Measurements from ENCODE around the gene FAM162B. TPM values are rescaled to one million over a fixed set of nuclear protein-coding genes. Genes with fewer than 3 reads are reported as not detected.
"Not testable (repeated sequence)": the region's sequence is repeated elsewhere in the genome, so short reads cannot be mapped to it uniquely, and the experiment has no call there.

FAM162B gene
- total RNA-seq, 8 experiments from 2014 or later = 0.38 to 13.1 (median 0.96) TPM; not detected in 3

DNA sequence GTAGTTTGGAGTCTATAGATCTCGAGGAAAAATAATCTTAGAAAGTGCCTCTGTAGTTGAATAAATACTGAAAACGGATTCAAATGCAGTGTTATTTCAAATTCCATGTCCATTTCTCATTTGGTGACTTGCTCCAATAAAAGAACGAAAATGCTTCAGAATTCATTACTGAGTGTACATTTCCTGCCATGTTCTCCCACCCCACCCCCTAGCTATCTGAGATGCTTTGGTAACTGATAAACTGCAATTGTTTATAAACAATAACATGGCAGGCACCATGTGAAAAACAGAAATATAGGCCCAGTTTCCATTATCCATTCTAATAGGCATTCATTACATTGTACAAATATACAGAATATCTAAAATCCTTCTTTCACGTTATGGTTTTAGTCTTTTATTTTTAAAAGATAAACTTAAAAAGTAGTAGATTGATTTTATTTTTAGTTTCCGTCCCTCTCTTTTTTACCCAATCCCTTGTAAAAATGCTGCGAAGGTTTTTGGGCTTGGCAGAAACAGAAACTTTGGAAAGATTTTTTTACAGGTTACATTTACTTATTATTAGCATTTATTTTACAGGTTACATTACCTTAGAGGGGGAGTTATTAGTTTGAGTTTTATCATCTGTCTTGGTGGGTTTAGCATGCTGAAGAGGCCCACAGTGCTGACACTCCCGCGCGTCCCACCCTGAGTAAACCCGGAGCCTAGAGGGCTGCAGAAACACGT, 1.5 kb downstream of the FAM162B start:
- H3K4me3 ChIP-seq = peak overlapping the region in 1 of 5 donors; percentile 40
- WGBS, 10 experiments = 43 to 96% (median 83%) methylated on average over 5 to 9 of the region's 11 CpGs
- no peaks in the 10 kb centered on the region for H3K4me1 ChIP-seq (replicated peaks in 1 of 2)
- no peak overlapping the region for H3K27ac ChIP-seq
- in situ Hi-C loops (cut with MboI; ENCODE audit: low pct_unique_long_range_greater_than_20kb in 2 of 9, low sequenced_read_pairs in 9 of 9, unreplicated experiment in 9 of 9) = no loop called here
- ATAC-seq (replicated peaks in 6 of 8) = peak in 3 of 8 experiments; percentile 5 to 50 (median 15)

DNA sequence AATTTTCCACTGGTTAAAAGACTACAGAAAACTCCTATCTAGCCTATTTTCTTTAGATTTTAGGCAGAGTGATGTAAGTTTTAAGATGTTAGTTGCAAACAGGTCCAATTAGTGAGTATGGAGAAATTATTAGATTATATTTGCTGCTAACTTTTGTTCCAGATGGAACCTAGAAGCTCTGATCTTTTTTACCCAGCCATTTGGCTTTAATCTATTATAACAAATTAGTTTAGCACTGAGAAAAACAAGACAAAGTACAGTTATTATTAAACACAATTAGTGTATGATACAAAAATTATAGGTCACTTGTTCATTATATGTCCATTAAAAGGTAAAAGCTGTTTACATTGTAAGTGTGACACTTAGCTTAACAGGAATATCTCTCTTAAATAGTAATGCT, 2.5 kb downstream of the FAM162B start:
- ATAC-seq (replicated peaks in 6 of 8) = no peak
- no peak overlapping the region for H3K4me3 ChIP-seq

GRCh38 chr6:116762235-116762634, 3.3 kb downstream of the FAM162B start:
- Histone ChIP-seq H3K4me1 (replicated peaks in 1 of 2) (no peaks in the 10 kb centered on the region), H3K27ac (no peak overlapping the region), H3K4me3 (no peak overlapping the region)
- in situ Hi-C loops (cut with MboI; ENCODE audit: low pct_unique_long_range_greater_than_20kb in 2 of 9, low sequenced_read_pairs in 9 of 9, unreplicated experiment in 9 of 9) = no loop called here
- ATAC-seq (replicated peaks in 6 of 8) = no peak
- 23 to 100% (median 50%) methylated on average over 1 of the region's 1 CpG; no CpG with 5 or more reads in 3 of the 10 experiments for WGBS, 10 experiments

More for the DNA sequence above, 2.5 kb downstream of the FAM162B start:
- Histone ChIP-seq H3K27ac (no peak overlapping the region), H3K4me1 (replicated peaks in 1 of 2) (no peaks in the 10 kb centered on the region)
- in situ Hi-C loops (cut with MboI; ENCODE audit: low pct_unique_long_range_greater_than_20kb in 2 of 9, low sequenced_read_pairs in 9 of 9, unreplicated experiment in 9 of 9) = no loop called here

DNA sequence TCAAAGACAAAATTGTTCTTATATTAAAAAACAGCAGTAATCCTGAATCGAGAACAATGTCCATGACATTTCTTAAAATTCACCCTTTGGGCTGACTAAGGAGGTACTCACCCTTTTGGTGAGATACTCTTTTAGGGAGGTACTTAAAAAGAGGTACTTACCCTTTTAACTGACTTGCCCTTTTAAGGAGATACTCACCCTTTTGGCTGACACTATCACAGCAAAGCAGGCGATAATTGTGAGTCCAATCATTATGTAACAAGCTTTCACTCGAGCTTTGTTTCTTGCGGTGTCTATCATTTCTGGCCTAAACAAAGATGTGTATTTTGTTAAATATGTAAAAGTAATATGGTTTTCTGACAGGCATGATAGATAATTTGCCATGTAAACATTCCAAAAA, 3.7 kb downstream of the FAM162B start:
- Histone ChIP-seq H3K27ac (no peak overlapping the region), H3K4me3 (no peak overlapping the region), H3K4me1 (replicated peaks in 1 of 2) (no peaks in the 10 kb centered on the region)
- 17 to 91% (median 55%) methylated on average over 2 to 4 of the region's 4 CpGs; no CpG with 5 or more reads in 2 of the 10 experiments for whole genome bisulfite sequencing, 10 experiments
- in situ Hi-C loops (cut with MboI; ENCODE audit: low pct_unique_long_range_greater_than_20kb in 2 of 9, low sequenced_read_pairs in 9 of 9, unreplicated experiment in 9 of 9) = no loop called here
- no peak for ATAC-seq (replicated peaks in 6 of 8)

DNA sequence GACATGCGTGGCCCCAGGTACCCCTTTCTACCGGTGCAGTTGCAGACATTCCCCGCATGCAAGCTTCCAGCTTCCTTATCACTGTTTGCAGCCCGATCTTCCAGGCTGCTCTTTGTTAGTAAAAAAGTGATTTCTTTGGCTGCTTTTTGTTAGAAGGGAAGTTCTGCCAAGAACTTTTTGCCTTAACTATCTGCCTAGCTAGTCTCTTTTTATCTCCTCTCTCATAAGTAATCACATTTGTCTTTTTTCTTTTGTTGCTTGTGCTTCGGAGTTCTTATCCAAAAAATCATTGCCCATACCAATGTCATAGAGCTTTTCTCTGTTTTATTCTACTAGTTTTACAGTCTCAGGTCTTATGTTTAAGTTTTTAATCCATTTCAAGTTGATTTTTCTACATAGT, 20.3 kb downstream of the FAM162B start:
- WGBS, 10 experiments = 50 to 100% (median 75%) methylated on average over 1 to 5 of the region's 5 CpGs
- H3K4me3 ChIP-seq = no peak overlapping the region
- H3K27ac ChIP-seq = no peak overlapping the region
- in situ Hi-C loops (cut with MboI; ENCODE audit: low pct_unique_long_range_greater_than_20kb in 2 of 9, low sequenced_read_pairs in 9 of 9, unreplicated experiment in 9 of 9) = no loop called here
- no peaks in the 10 kb centered on the region for H3K4me1 ChIP-seq (replicated peaks in 1 of 2)
- no peak for ATAC-seq (replicated peaks in 6 of 8)

DNA sequence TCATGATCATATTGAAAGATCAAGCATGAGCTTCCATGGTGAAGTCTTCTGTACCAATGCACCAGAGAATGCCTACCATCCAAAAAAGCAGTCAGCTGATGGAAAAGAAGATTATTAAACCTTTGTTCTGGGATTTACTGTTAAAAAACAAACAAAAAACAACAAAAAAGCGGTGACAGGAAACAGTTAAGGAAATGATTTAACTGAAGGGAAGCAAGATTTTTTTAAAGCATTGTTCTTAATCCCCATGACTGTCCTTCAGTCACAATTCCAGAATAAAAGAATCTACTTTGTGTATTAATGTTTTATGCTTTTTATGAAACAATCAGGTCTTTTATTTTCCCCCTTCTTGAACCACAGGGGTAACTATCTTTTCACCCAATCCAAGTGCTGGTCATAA, 23.9 kb downstream of the FAM162B start:
- Histone ChIP-seq H3K27ac (no peak overlapping the region), H3K4me3 (no peak overlapping the region), H3K4me1 (replicated peaks in 1 of 2) (no peaks in the 10 kb centered on the region)
- 46 to 100% (median 100%) methylated on average over 1 of the region's 1 CpG; no CpG with 5 or more reads in 1 of the 10 experiments for WGBS, 10 experiments
- ATAC-seq (replicated peaks in 6 of 8) = no peak
- in situ Hi-C loops (cut with MboI; ENCODE audit: low pct_unique_long_range_greater_than_20kb in 2 of 9, low sequenced_read_pairs in 9 of 9, unreplicated experiment in 9 of 9) = no loop called here

DNA sequence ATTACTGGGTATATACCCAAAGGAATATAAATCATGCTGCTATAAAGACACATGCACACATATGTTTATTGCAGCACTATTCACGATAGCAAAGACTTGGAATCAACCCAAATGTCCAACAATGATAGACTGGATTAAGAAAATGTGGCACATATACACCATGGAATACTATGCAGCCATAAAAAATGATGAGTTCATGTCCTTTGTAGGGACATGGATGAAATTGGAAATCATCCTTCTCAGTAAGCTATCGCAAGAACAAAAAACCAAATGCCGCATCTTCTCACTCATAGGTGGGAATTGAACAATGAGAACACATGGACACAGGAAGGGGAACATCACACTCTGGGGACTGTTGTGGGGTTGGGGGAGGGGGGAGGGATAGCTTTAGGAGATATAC, 25.0 kb downstream of the FAM162B start:
- WGBS, 10 experiments = 100% methylated on average over 1 of the region's 3 CpGs; no CpG with 5 or more reads in 9 of the 10 experiments
- in situ Hi-C loops (cut with MboI; ENCODE audit: low pct_unique_long_range_greater_than_20kb in 2 of 9, low sequenced_read_pairs in 9 of 9, unreplicated experiment in 9 of 9); ATAC-seq (replicated peaks in 6 of 8); H3K4me1 ChIP-seq (replicated peaks in 1 of 2); H3K27ac ChIP-seq; H3K4me3 ChIP-seq: not testable (repeated sequence)

- in situ Hi-C loops (cut with MboI; ENCODE audit: low pct_unique_long_range_greater_than_20kb in 2 of 9, low sequenced_read_pairs in 9 of 9, unreplicated experiment in 9 of 9) = no loop called here
- no peak overlapping the region for H3K27ac ChIP-seq
- 73 to 100% (median 91%) methylated on average over 1 to 3 of the region's 3 CpGs for WGBS, 10 experiments
- no peak for ATAC-seq (replicated peaks in 6 of 8)
- no peak overlapping the region for H3K4me3 ChIP-seq
- no peaks in the 10 kb centered on the region for H3K4me1 ChIP-seq (replicated peaks in 1 of 2)
Observed at GRCh38 chr6:116737004-116737403, 28.5 kb downstream of the FAM162B start.

DNA sequence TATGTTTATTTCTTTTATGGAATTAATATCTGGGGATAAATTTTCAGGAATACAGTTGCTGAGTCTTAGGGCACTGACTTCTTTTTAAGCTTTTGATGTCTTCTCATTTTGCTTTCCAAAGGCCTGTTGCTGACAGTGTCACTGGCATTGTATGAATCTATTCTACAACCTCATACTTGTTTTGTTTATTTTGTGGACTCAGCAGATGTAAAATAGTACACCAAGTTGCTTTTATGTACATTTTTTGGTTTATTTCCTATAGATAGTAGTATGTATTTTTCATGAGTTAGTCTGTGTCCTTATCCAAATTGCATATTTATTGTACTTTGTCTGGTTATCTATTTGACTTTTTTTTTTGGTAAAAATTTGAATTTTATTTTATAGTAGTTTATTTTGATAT, 35.0 kb downstream of the FAM162B start:
- in situ Hi-C loops (cut with MboI; ENCODE audit: low pct_unique_long_range_greater_than_20kb in 2 of 9, low sequenced_read_pairs in 9 of 9, unreplicated experiment in 9 of 9) = no loop called here
- no peaks in the 10 kb centered on the region for H3K4me1 ChIP-seq (replicated peaks in 1 of 2)
- no peak overlapping the region for H3K4me3 ChIP-seq
- H3K27ac ChIP-seq = no peak overlapping the region
- ATAC-seq (replicated peaks in 6 of 8) = no peak

DNA sequence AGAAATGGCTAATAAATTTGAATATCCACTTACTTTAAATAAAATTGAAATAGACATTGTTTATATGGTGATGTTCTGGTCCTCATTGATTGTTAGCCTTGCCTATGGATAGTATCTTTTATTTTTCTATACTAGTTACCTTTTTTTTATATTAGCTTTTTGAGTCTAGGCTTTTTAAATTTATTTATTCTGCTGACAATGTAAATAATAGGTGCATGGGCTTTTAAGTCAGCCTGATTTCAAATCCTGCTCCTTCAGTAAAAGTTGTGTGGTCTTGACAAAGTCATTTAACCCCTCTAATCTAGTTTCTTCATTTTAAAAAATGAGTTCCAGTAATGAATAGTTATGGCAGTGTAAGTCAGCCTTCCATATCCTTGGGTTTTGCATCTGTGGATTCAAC, 38.6 kb downstream of the FAM162B start:
- ATAC-seq (replicated peaks in 6 of 8) = no peak
- no peaks in the 10 kb centered on the region for H3K4me1 ChIP-seq (replicated peaks in 1 of 2)
- H3K27ac ChIP-seq = no peak overlapping the region
- in situ Hi-C loops (cut with MboI; ENCODE audit: low pct_unique_long_range_greater_than_20kb in 2 of 9, low sequenced_read_pairs in 9 of 9, unreplicated experiment in 9 of 9) = no loop called here
- H3K4me3 ChIP-seq = no peak overlapping the region

- WGBS, 10 experiments = 93 to 100% (median 100%) methylated on average over 1 to 2 of the region's 2 CpGs; no CpG with 5 or more reads in 3 of the 10 experiments
- H3K4me3 ChIP-seq = no peak overlapping the region
- in situ Hi-C loops (cut with MboI; ENCODE audit: low pct_unique_long_range_greater_than_20kb in 2 of 9, low sequenced_read_pairs in 9 of 9, unreplicated experiment in 9 of 9) = no loop called here
- no peak overlapping the region for H3K27ac ChIP-seq
- H3K4me1 ChIP-seq (replicated peaks in 1 of 2) = no peaks in the 10 kb centered on the region
- ATAC-seq (replicated peaks in 6 of 8) = no peak
Observed at GRCh38 chr6:116714761-116715160, 50.8 kb downstream of the FAM162B start.

DNA sequence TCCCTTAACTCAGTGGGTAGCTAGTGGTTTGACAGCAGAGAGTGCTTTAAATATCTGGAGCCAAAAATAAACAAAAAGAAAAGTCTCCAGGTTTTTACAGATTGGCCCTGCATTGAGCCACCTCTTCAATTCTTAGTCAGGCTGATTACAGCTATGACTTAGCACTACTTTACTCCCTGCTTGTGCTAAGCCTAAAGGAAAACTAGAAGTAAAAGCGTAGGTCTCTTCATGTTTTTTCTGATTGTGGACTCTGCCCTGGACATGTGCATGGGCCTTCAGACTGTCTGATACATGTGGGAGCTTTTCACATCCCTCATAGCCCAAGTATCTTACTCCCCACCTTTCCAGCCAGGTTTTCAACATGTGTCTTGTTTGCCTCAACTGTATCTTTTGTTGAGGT, 51.2 kb downstream of the FAM162B start:
- no peak overlapping the region for H3K27ac ChIP-seq
- ATAC-seq (replicated peaks in 6 of 8) = no peak
- in situ Hi-C loops (cut with MboI; ENCODE audit: low pct_unique_long_range_greater_than_20kb in 2 of 9, low sequenced_read_pairs in 9 of 9, unreplicated experiment in 9 of 9) = no loop called here
- H3K4me3 ChIP-seq = no peak overlapping the region
- 83 to 100% (median 100%) methylated on average over 1 of the region's 1 CpG; no CpG with 5 or more reads in 3 of the 10 experiments for WGBS, 10 experiments
- H3K4me1 ChIP-seq (replicated peaks in 1 of 2) = no peaks in the 10 kb centered on the region

DNA sequence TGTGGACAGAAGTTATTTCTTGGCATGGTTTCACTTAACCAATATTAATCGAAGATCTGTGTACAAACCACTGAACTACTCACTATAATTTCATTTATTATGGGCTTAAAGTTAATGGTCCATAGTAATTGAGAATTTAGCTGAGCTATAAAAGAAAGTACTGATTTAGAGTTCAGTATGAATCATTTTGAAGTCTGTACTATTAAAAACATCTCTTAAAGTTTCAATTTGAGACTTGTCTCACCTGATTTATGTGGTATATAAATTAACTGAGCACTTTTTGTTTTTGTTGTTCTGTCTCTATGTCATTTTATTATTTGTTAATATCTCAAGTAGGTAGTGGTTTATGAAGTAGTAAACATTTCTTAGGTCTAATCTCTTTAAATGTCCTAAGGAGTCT, 59.6 kb downstream of the FAM162B start:
- no peaks in the 10 kb centered on the region for H3K4me1 ChIP-seq (replicated peaks in 1 of 2)
- WGBS, 10 experiments = 0 to 100% (median 91%) methylated on average over 1 of the region's 1 CpG; no CpG with 5 or more reads in 2 of the 10 experiments
- ATAC-seq (replicated peaks in 6 of 8) = no peak

GRCh38 chr6:116703888-116704287, 61.6 kb downstream of the FAM162B start:
- H3K27ac ChIP-seq; H3K4me3 ChIP-seq; H3K4me1 ChIP-seq (replicated peaks in 1 of 2); in situ Hi-C loops (cut with MboI; ENCODE audit: low pct_unique_long_range_greater_than_20kb in 2 of 9, low sequenced_read_pairs in 9 of 9, unreplicated experiment in 9 of 9): not testable (repeated sequence)
- 57 to 100% (median 100%) methylated on average over 1 of the region's 1 CpG; no CpG with 5 or more reads in 6 of the 10 experiments for WGBS, 10 experiments
- peak in 3 of 8 experiments; percentile 30 to 50 (median 43) for ATAC-seq (replicated peaks in 6 of 8)

More for the DNA sequence above, 59.6 kb downstream of the FAM162B start:
- Histone ChIP-seq H3K4me3 (no peak overlapping the region), H3K27ac (no peak overlapping the region)
- in situ Hi-C loops (cut with MboI; ENCODE audit: low pct_unique_long_range_greater_than_20kb in 2 of 9, low sequenced_read_pairs in 9 of 9, unreplicated experiment in 9 of 9) = no loop called here

Measured in motor neuron (in vitro differentiated cells).